Adrenal gland (tissue), 19 donors: ENCODE results near the gene GLI2. TPM values are rescaled to one million over a fixed set of nuclear protein-coding genes. Genes with fewer than 3 reads are reported as not detected.

Experiments used
- DNase-seq, 7 donors: peaks; one replicate each; pipeline ENCODE4 v3.0.0-alpha.2; 2019 to 2020
- H3K27ac ChIP-seq, 5 donors: fragments of 200-600 bp; sonication (generic) in 4 of 5; 1 replicate in 3 of 5; 2 replicates in 2 of 5; pipeline versions ENCODE4 v1.5.1 to v1.8.0; 2016 to 2020; ENCODE audit warnings: mild to moderate bottlenecking in 1 of 5
- H3K27me3 ChIP-seq: fragments of 200-600 bp; 2 replicates; pipeline ENCODE4 v1.8.0; 2021
- H3K36me3 ChIP-seq, 2 donors: fragments of 200-600 bp; replicated peaks in 1 of 2; 1 replicate in 1 of 2; 2 replicates in 1 of 2; pipeline versions ENCODE4 v1.5.1 to v1.8.0; 2018 to 2022
- H3K4me1 ChIP-seq, 2 donors: fragments of 200-600 bp; replicated peaks in 1 of 2; 1 replicate in 1 of 2; 2 replicates in 1 of 2; pipeline versions ENCODE4 v1.5.1 to v1.8.0; 2018 to 2021
- H3K4me3 ChIP-seq, 4 donors: fragments of 200-600 bp; sonication (generic) in 3 of 4; one replicate each; pipeline ENCODE4 v1.5.1; 2016 to 2018
- H3K9me3 ChIP-seq, 3 donors: fragments of 200-600 bp; sonication (generic) in 1 of 3; replicated peaks in 1 of 3; 1 replicate in 2 of 3; 2 replicates in 1 of 3; pipeline versions ENCODE4 v1.5.1 to v1.8.0; 2016 to 2021
- CTCF ChIP-seq, 6 experiments: fragments of 450-650 bp in 4 of 6; fragments of 200-600 bp in 2 of 6; sonication (generic) in 1 of 6; IDR thresholded peaks; 1 replicate in 5 of 6; 2 replicates in 1 of 6; pipeline versions ENCODE4 v1.5.1 to v1.8.0; 2016 to 2021; ENCODE audit warnings: antibody characterized with exemption in 6 of 6, mild to moderate bottlenecking in 2 of 6, moderate library complexity in 1 of 6
- POLR2A ChIP-seq, 2 donors: fragments of 450-650 bp; IDR thresholded peaks; one replicate each; pipeline ENCODE4 v1.6.1; 2017; ENCODE audit warnings: antibody characterized with exemption in 2 of 2, mild to moderate bottlenecking in 2 of 2, moderate library complexity in 1 of 2
- WGBS, 4 donors: extraction: QIAGEN DNeasy Blood & Tissue Kit in 2 of 4; methylation state at CpG; one replicate each; pipeline versions ENCODE4 v1.1.5 to v1.1.7; 2013 to 2017; 5-methylcytosine and 5-hydroxymethylcytosine counted together
- intact Hi-C, 2 donors: fragments of 100-400 bp; cut with DNase I; formaldehyde crosslinking; loops; one replicate each; pipeline versions ENCODE4 v1.14.1 to v1.15.0; 2022 to 2023
- long read RNA-seq, 10 donors: library from polyadenylated mRNA in 3 of 10; unstranded in 2 of 10; stranded (forward) in 1 of 10; transcript quantifications; one replicate each; pipeline ENCODE4 v2.0.0 and lab custom pipeline, GENCODE V29; 2021 to 2026
- polyA plus RNA-seq, 3 donors: library from polyadenylated mRNA; stranded (reverse); fragments of 200-250 nt in 2 of 3; fragments of 350-450 nt in 1 of 3; fragmentation: Illumina TruSeq in 1 of 3; extraction: RNeasy Lipid Tissue Mini Kit (QIAGEN cat#74804) in 1 of 3; gene quantifications; one replicate each; pipeline ENCODE4 v1.2.3, GENCODE V29; 2013 to 2014
- total RNA-seq, 9 donors: library from RNA; depleted of rRNA in 4 of 9; stranded (reverse); fragments of >200 nt in 4 of 9; fragments of 120-200 nt in 1 of 9; fragmentation: NEBNext Ultra II Directional in 1 of 9; extraction: Animal tissue kit (Norgen Biotek cat#: 25700) in 1 of 9; gene quantifications; one replicate each; pipeline versions ENCODE4 v1.1.0 to v1.2.4, GENCODE V29; 2013 to 2023
- donor health status: healthy with polysubstance abuse.
- donor health status: Bipolar disorder and iron deficiency.
- donor health status: DM: yes; HTN: yes; CAD: no.
- donor health status: DM: no; HTN: no; CAD: no.
- donor health status: DM: no; HTN: no; CAD: no.
- donor health status: DM: yes; HTN: yes; CAD: no.

GLI2 gene
- 1 to 10 TPM in 8 of 9 donors, under 1 TPM in 1; 0.78 to 4.5 (median 2.6) TPM for total RNA-seq
- polyA plus RNA-seq, result 1 to 10 TPM in 2 of 3 donors, under 1 TPM in 1; 0.51 to 2.7 (median 1.7) TPM
- long read RNA-seq, donor 1, result 0 reads
- long read RNA-seq, donor 2, result 0 reads
- long read RNA-seq, donor 3, result 0 reads
- long read RNA-seq, donor 4, result 0 reads
- long read RNA-seq, donor 5, partial matches to known transcripts, result 2 of 2 reads
- long read RNA-seq, donor 5, other reads (novel, unspliced or antisense), result 0 of 2 reads
- long read RNA-seq, donor 6, result 0 reads
- long read RNA-seq, donor 7, result 0 reads
- long read RNA-seq, donor 8, result 0 reads
- long read RNA-seq, donor 9, result 0 reads
- long read RNA-seq, donor 10, result 0 reads

GRCh38 chr2:120735746-120736170 lies at the start of gene GLI2:
GLI2 (plus strand) TSS chr2:120735868; CDS start chr2:120797321, 61,453 bp downstream.
- Histone ChIP-seq H3K27ac (peak within 1 kb of the TSS in 4 of 5 donors; percentile 62 to 82 (median 64)), H3K4me3 (peak within 1 kb of the TSS in 2 of 4 donors; percentile 19 to 57), H3K4me1 (peaks cover 0 to 13% of the 10 kb centered on the region in 2 donors), H3K9me3 (no peaks in the 10 kb centered on the region), H3K27me3 (peaks cover 45% of the 10 kb centered on the region), H3K36me3 (no peaks in the 10 kb centered on the region)
- WGBS, 4 donors, result 0 to 1% (median 0%) methylated on average over 3 to 59 of the region's 59 CpGs; no CpG with 5 or more reads in 1 of the 4 donors
- intact Hi-C loops, result no loop called here
- TF ChIP-seq CTCF (IDR thresholded peaks at IDR 0.05), result peak; percentile 19 to 63 (median 46)
- no peak for TF ChIP-seq POLR2A (IDR thresholded peaks at IDR 0.05)
- peak; percentile 71 to 82 (median 75) for DNase-seq

- Histone ChIP-seq H3K27ac (no peak overlapping the region), H3K4me1 (no peaks in the 10 kb centered on the region), H3K9me3 (no peaks in the 10 kb centered on the region), H3K4me3 (no peak overlapping the region), H3K27me3 (peaks cover 6% of the 10 kb centered on the region), H3K36me3 (no peaks in the 10 kb centered on the region)
- no peak for DNase-seq
- WGBS, 4 donors, result 69 to 91% (median 79%) methylated on average over 10 to 12 of the region's 12 CpGs
- intact Hi-C loops, result no loop called here
- TF ChIP-seq POLR2A (IDR thresholded peaks at IDR 0.05), result no peak
- no peak for TF ChIP-seq CTCF (IDR thresholded peaks at IDR 0.05)
Observed at GRCh38 chr2:120685974-120686297, 49.7 kb upstream of the GLI2 start.

- DNase-seq, result no peak
- WGBS, 4 donors, result 83 to 88% (median 86%) methylated on average over 15 to 16 of the region's 16 CpGs
- H3K27me3 ChIP-seq, result peaks cover 6% of the 10 kb centered on the region
- no peaks in the 10 kb centered on the region for H3K9me3 ChIP-seq
- intact Hi-C loops, result no loop called here
- no peak for TF ChIP-seq CTCF (IDR thresholded peaks at IDR 0.05)
- no peak for TF ChIP-seq POLR2A (IDR thresholded peaks at IDR 0.05)
- no peaks in the 10 kb centered on the region for H3K4me1 ChIP-seq
- H3K27ac ChIP-seq, result no peak overlapping the region
- H3K36me3 ChIP-seq, result no peaks in the 10 kb centered on the region
- H3K4me3 ChIP-seq, result no peak overlapping the region
Observed at GRCh38 chr2:120686511-120687168, 49.0 kb upstream of the GLI2 start.

GRCh38 chr2:120687210-120687609 lies 48.5 kb upstream of the GLI2 start:
- Histone ChIP-seq H3K36me3 (no peaks in the 10 kb centered on the region), H3K4me1 (no peaks in the 10 kb centered on the region), H3K27me3 (peaks cover 6% of the 10 kb centered on the region), H3K27ac (no peak overlapping the region), H3K9me3 (no peaks in the 10 kb centered on the region), H3K4me3 (no peak overlapping the region)
- intact Hi-C loops, result no loop called here
- TF ChIP-seq CTCF (IDR thresholded peaks at IDR 0.05) (no peak), POLR2A (IDR thresholded peaks at IDR 0.05) (no peak)
- no peak for DNase-seq
- WGBS, 4 donors, result 45 to 86% (median 67%) methylated on average over 2 of the region's 2 CpGs
